Panc1 (cell line): ENCODE results near the gene ENDOV.

Source experiments
- CTCF ChIP-seq: fragments of 450-650 bp; IDR thresholded peaks from 2 replicates; pipeline ENCODE4 v1.5.1; 2017; ENCODE audit warnings: mild to moderate bottlenecking
- POLR2AphosphoS5 ChIP-seq: IDR thresholded peaks from 2 replicates; pipeline ENCODE4 v1.6.1; 2012; ENCODE audit warnings: mild to moderate bottlenecking, low read depth, low read length, moderate library complexity

DNA sequence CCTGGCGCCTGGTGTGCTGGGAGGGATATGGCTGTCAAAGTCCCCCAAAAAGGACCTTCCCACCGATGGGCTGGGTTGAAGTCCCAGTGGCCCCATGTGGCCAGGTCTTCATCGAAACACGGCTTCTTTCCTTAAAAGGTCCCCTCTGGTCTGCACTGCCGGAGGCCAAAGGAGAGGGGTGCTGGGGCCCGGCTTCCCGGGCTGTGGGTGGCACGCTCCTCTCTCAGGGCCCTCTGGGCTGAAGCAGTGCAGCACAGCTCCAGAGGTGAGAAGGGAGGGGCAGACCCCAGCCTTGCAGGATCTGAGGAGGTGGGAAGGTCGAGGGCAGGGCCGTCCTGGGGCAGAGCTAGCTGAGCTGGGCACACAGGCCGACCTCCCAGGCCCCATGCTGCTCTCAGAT, 54.7 kb downstream of the ENDOV start:
- TF ChIP-seq CTCF (no peak), POLR2AphosphoS5 (no peak)
